HG02885 (cell line): ENCODE measurements around the gene INHBC.

Experiments used
- ATAC-seq: cut with Tn5 transposase; IDR thresholded peaks from one replicate; pipeline ENCODE4 v1.9.1; 2021; ENCODE audit warnings: mild to moderate bottlenecking; ENCODE audit not compliant: unreplicated experiment, poor library complexity

INHBC gene

DNA sequence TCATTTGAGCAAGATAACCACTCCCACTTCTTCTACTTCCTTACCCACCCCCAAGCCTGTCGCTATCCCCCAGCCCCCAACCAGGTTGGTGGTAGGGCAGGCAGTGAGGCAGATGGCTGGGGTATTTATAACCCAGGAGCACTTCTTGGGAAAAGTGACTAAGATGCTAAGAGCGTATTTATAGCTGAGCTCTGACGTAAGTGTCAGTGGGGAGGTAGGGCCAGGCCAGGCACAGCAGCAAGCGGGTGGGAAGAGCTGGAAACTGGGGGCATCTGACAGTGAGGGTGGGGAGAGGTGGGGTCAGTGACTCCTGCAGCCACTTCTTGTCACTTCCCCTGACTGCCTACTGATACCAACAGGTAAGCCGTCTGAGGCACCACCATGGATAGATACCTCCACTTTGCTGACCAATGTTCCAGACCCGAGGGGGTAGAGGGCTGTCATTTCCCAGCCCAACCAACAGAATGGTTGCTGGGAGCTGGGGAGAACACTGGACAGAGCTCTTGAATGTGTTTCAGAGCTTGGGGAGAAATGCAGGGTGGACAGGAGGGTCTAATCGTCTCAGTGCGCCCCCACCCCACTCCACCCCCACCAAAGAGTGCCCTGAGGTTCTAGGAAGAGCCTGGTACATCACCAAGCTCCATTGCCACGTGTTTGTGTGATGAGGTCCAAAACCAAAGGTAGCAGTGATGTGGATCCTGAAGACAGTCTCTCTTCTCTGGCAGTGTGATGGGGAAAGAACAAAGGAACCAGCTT, 17.8 kb downstream of the INHBC start:
- ATAC-seq, result no peak

GRCh38 chr12:57452937-57453509, 18.4 kb downstream of the INHBC start:
- peak; percentile 70 for ATAC-seq

DNA sequence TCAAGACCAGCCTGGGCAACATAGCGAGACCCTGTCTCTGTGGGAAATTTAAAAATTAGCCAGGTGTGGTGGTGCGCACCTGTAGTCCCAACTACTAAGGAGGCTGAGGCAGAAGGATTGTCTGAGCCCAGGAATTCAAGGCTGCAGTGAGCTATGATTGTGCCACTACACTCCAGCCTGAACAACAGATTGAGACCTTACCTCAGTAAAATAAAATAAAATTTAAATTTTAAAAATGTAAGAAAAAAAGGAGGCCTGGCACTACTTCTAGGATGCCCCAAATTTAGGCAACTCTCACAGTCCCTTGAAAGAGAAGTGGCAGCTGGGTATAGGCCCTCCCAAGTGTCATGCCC, 19.6 kb downstream of the INHBC start:
- ATAC-seq, result no peak

- no peak for ATAC-seq
These were observed 20.2 kb downstream of the INHBC start, which contains the start of gene INHBE for GRCh38 chr12:57454566-57455373. Gene INHBE (plus strand): TSS chr12:57455307. CDS start chr12:57455537, 230 bp downstream.

DNA sequence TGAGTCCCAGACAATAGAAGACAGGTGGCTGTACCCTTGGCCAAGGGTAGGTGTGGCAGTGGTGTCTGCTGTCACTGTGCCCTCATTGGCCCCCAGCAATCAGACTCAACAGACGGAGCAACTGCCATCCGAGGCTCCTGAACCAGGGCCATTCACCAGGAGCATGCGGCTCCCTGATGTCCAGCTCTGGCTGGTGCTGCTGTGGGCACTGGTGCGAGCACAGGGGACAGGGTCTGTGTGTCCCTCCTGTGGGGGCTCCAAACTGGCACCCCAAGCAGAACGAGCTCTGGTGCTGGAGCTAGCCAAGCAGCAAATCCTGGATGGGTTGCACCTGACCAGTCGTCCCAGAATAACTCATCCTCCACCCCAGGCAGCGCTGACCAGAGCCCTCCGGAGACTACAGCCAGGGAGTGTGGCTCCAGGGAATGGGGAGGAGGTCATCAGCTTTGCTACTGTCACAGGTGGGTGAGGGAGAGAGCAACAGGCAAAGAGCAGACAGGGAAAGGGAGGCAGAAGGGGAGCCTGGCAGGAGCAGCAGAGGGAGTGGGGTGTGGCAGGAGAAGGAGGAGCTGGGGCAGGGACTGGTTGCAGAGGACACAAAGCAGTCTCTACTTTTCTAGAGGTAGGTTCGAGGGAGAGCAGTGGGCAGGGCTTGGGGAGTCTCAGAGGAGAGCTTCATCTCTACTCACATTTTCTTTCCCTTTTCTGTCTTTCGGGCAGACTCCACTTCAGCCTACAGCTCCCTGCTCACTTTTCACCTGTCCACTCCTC, 21.0 kb downstream of the INHBC start:
- ATAC-seq, result no peak

DNA sequence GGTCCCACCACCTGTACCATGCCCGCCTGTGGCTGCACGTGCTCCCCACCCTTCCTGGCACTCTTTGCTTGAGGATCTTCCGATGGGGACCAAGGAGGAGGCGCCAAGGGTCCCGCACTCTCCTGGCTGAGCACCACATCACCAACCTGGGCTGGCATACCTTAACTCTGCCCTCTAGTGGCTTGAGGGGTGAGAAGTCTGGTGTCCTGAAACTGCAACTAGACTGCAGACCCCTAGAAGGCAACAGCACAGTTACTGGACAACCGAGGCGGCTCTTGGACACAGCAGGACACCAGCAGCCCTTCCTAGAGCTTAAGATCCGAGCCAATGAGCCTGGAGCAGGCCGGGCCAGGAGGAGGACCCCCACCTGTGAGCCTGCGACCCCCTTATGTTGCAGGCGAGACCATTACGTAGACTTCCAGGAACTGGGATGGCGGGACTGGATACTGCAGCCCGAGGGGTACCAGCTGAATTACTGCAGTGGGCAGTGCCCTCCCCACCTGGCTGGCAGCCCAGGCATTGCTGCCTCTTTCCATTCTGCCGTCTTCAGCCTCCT, 21.6 kb downstream of the INHBC start:
- ATAC-seq, result no peak

DNA sequence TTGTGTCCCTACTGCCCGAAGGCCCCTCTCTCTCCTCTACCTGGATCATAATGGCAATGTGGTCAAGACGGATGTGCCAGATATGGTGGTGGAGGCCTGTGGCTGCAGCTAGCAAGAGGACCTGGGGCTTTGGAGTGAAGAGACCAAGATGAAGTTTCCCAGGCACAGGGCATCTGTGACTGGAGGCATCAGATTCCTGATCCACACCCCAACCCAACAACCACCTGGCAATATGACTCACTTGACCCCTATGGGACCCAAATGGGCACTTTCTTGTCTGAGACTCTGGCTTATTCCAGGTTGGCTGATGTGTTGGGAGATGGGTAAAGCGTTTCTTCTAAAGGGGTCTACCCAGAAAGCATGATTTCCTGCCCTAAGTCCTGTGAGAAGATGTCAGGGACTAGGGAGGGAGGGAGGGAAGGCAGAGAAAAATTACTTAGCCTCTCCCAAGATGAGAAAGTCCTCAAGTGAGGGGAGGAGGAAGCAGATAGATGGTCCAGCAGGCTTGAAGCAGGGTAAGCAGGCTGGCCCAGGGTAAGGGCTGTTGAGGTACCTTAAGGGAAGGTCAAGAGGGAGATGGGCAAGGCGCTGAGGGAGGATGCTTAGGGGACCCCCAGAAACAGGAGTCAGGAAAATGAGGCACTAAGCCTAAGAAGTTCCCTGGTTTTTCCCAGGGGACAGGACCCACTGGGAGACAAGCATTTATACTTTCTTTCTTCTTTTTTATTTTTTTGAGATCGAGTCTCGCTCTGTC, 22.3 kb downstream of the INHBC start:
- ATAC-seq, result no peak

GRCh38 chr12:57458665-57459054, 24.1 kb downstream of the INHBC start:
- ATAC-seq, result no peak

DNA sequence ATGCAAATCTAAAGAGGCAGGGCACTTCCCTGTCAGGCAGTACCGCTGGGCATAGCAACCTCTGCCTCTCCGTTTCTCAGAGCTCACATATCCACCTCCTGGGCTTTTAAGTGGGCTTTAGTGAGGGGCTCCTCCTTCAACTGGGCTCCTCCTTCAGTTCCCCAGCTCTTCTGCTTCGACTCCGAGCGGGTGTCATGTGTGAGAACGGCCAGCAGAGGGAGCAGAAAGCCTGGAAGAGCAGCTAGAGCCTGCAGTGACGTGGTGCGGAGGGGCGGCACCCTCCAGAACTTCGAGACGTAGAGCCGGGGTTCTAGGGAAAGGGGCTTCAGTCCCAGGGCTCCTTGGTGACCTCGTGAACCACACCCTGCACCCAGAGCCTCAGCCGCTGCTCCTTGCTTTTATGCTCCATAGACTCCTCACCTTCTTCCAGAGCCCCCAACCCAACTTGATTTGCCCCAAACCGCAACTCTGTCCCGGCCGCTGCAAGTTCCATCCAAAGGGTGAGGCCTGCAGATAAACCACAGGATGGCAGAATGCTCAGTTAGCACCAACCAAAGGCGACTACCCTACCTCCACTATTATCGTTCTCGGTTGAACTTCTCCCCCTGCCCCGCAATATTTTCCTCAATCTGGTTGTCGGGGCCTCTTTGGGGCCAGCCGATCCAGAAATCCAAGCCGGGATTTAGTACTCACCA, 24.6 kb downstream of the INHBC start:
- peak; percentile 60 for ATAC-seq

DNA sequence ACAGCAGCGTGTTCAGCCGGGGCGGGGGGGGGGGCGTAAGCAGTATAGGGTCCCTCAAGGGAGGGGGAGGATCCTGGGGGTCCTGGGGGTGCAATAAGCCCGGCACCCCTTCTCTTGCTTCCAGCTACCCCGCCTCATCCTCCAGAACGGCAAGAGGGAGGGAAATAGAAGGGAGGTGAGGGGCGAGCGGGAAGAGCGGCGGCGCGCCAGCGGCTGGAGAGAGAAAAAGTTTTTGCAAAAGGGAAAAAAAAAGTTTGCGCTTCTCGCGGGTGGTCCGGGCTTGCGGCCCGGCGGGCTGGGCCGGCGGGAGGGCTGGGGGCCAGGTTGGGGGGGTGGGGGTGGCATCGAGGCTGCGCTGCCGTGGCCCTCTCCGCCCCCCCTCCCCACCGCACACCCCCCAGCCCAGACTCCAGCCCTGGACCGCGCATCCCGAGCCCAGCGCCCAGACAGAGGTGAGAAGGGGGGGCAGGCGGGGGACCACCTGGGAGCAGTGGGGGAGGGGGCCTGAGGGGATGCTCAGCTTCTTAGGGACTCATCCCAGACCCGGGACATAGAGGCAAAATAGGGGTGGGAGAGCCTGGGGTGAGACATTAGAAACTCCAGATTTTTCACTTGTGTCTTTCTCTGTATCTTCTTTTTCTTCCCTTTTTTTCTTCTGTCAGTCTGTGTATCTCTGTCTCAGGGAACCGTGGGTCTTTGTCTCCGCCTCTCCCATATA, 25.3 kb downstream of the INHBC start, which contains the start of gene GLI1:
Gene GLI1 (plus strand): TSS at position 36 of the 718 bp plus-strand sequence. CDS start 3,907 bp downstream, outside the sequence.
- no peak for ATAC-seq

DNA sequence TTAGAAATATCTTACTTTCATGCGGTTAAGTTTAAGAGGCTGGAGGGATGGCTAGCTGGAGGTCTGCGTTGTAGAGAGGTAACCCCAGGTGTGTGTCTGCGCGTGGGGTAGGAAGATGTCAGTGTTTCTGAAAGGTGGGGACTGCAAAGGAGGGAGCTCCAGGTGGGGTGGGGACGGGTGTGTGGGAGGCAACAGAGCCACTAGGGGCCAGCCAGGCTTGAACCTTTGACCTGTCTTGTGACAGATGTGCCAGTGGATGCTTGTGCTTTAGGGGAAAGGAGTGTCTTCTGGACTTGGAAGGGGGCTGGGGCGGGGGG, 25.8 kb downstream of the INHBC start:
- no peak for ATAC-seq

DNA sequence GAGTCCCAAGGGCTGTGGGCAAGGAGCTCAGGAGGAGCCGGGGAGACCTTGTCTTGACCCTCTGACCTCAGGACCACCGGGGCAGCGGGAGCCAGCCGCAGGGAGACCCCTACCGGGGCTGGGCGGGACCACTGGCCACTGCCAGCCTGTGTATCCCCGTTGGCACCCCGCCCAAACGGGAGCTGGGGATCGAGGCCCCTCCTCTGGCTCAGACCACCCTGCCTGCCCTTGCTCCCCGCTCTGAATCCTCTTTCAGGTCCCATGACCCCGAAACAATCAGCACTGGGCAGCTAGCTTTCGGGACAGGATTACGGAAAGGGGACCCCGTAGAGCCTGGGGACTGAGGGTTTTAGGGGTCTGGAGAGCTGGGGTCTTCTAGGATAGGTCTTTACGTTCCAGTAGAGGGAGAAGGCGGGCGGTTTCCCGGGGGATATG, 26.3 kb downstream of the INHBC start:
- no peak for ATAC-seq

DNA sequence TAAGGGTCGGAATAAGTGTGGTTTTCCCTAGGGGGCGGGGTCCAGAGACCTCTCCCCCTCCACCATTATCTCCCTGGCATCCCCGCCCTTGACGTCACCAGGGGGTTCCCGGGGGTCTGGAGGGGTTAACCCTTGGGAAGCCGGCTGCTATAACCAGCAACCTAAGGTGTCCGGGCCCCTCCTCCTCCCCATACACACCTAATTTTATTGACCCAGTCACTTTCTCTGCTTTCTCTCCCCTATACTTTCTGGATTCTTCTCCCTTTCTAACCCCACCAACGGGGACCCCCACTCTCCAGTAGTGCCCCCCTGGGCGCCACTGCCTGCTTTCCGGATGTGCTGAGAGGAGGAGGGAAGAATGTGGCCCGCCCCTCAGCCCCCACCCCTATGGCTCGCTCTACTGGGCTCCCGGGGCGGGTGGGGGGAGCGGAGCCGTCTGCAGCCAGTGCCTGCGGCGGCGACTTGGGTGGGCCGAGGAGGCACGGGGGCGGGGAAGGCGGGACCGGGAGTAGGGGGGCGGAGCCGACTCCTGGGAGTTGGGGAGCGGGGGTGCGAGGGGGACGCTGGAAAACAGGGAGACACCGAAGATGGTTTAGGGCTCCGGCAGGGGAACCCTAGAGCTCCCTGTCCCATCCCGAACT, 26.8 kb downstream of the INHBC start:
- no peak for ATAC-seq

- no peak for ATAC-seq
These were observed 27.3 kb downstream of the INHBC start for GRCh38 chr12:57461917-57462250.

DNA sequence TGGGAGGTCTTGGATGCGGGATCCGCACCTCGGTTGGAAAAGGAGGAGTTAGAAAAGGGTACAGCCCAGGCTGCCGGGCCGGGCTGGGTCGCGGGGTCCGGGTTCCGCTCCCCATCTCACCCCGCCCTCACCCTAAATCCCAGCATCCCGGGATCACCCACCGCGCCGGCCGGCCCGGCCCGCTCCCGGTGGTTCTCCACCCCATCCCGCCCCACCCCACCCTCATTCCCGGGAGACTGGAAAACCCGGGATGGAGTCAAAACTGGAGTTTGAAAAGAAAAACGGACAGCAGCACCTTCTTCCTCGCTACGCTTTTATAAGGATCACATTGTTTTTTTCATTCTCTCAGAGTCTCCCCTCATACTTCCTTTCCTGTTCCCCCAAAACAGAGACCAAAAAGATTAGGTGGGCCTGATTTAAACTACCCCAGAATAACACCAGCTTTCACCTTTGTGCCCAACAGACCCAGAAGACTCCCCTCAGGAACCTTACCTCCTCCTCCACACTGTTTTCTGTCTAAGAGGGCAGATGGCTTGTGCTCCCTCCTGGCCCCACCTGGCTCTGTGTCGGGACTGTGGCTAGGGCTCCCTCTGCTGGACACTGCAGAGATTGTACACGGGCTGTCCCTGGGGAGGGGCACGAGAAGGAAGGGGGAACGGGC, 27.8 kb downstream of the INHBC start:
- peak; percentile 74 for ATAC-seq

DNA sequence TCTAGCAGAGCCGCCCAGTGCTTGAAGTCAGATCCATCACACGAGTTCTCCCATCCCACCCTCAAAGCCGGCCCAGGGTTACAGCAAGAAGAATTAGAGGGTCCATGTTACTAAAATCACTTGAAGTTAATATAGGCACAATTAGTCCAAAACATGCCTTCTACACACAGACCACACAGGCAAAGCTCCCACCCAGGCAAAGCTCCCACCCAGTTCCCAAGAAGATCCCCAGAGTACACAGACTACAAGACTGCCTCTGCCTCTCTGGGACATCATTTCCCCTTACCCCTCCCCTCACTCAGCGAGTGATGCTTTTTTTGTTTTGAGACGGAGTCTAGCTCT, 28.3 kb downstream of the INHBC start:
- no peak for ATAC-seq

DNA sequence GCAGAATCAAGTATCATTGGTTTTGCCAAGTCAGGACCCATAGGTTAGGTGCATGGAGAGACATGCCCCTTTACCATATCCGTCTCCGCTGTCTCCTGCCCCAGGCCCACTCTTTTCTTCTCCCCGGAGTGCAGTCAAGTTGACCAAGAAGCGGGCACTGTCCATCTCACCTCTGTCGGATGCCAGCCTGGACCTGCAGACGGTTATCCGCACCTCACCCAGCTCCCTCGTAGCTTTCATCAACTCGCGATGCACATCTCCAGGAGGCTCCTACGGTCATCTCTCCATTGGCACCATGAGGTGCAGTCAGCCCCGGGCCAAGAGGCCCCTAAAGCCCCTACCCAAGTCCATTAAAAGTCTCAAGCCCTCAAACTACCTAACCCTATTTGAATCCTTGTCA, 30.0 kb downstream of the INHBC start:
- no peak for ATAC-seq
